GM12872 (cell line): ENCODE results near the gene ANXA6.

ENCODE experiments used
- TF ChIP-seq, protein P1 (sequence below): IDR thresholded peaks from 3 replicates; pipeline ENCODE4 v1.5.1; 2011; ENCODE audit warnings: low read depth, mild to moderate bottlenecking, low read length, moderate library complexity; ENCODE audit not compliant: insufficient read depth

ANXA6 gene

DNA sequence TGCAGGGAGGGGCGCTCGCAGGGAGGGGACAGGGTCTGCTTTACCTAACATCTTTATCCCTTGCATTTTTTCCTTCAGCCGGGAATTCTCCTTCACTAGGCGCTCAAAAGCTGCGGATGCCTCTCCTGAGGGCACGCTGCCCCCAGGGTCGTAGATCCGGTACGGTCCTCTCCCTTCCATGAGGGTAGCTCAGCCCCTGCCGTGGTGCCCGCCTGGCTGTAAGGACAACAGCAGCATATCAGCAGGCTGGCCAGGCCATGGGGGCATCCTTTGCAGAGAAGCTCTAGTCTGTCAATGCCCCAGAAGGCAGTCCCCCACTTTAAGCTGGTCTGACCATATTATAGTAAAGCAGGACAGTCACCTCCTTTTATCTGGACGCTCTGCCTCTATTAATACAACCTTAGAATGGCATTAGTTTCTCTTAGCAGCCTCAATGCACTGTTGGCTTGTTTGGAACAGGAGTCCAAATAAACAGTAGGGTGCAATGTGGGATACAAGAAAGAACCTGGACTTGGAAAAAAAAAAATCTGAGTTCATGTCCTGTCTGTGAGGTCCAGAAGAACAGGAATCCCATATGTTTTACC, 92.6 kb downstream of the ANXA6 start:
- TF ChIP-seq, protein P1, sequence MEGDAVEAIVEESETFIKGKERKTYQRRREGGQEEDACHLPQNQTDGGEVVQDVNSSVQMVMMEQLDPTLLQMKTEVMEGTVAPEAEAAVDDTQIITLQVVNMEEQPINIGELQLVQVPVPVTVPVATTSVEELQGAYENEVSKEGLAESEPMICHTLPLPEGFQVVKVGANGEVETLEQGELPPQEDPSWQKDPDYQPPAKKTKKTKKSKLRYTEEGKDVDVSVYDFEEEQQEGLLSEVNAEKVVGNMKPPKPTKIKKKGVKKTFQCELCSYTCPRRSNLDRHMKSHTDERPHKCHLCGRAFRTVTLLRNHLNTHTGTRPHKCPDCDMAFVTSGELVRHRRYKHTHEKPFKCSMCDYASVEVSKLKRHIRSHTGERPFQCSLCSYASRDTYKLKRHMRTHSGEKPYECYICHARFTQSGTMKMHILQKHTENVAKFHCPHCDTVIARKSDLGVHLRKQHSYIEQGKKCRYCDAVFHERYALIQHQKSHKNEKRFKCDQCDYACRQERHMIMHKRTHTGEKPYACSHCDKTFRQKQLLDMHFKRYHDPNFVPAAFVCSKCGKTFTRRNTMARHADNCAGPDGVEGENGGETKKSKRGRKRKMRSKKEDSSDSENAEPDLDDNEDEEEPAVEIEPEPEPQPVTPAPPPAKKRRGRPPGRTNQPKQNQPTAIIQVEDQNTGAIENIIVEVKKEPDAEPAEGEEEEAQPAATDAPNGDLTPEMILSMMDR: no peak

DNA sequence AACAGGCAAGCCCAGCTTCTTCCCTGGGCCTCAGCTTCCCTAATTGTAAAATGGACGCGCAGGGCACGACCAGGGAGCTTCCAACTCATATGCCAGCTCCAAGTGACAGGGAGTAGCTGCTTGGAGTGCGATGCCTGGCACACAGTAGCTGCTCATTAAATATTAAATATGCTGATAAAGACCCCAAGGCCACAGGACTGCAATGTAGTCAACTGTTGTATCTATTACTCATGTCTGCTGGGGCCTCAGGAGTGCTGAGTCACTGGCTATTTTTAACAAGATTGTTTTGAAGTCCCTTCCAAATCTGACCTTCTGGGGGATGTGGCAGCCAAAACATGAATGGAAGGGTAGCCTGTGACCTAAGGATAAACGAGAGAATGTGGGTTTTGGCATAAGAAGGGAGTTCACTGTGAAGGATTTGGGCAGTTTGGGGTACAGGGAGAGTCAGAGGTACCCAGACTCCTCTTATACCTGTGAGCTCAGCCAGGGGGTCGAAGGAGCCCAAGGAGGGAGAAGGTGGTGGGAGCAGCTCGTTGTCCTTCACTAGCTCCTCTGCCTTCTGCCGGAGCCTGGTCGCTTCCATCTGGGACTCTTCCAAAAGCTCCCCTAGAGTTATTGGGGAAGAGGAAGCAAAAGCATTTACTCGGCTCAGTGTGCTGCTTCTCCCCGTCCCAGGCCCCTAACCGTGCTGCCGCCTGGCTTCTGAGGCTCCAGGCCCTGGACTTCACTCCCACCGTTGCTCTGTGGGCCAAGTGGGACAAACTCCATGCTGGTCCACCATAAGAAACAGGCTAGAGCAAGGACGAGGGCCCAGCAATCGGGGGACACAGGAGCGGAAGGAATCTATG, 94.2 kb downstream of the ANXA6 start:
- TF ChIP-seq, protein P1: no peak

DNA sequence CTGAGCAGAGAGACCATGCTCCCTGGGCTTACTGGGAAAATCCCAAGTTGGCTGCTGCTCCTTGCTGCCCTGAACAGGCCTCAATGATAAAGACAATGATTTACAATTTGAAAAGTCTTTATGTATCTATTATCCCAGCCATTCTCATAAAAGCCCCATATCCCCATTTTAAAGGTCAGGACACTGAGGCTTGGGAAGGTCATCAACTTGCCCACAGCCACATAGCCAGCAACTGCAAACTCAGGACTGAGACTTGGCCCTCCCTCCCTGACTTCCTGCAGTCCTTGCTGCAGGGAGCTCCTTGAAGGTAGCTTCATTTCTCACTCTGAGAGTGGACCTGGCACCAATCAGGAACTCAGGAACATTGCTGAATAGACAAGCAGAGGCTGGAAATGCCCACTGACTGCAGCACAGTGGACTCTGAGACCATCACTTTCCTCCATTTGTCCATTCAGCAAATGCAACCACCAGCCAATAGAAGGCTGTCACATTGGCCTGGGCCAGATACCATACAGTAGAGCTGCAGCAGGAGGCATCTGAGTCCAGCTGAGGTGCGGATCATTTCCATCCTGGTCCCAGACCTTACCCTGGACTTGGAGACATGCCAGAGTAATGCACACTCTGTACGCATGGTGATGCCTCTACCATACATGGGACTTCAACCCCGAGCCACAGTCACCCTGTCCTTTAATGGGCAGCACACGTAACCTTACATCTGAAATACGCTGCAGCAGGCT, 95.0 kb downstream of the ANXA6 start:
- TF ChIP-seq, protein P1: no peak

DNA sequence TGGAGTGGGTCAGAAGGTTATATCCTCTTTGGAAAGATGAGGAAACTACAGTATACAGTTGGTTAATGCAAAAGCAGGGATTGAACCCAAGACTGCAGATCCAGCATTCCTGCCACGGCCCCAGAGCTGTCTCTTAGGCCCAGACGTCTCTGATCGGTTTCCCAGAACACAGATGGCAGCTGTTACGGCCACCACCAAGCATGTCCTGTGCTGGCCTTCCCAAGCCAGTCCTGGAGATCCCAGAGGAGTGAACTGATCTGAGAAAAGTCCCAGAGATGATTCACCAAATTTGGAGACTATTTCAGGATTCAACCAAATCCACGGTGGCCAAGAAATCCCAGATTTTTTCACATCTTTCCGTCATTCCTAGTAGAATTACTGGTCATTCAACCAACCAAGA, 96.8 kb downstream of the ANXA6 start:
- TF ChIP-seq, protein P1: no peak

DNA sequence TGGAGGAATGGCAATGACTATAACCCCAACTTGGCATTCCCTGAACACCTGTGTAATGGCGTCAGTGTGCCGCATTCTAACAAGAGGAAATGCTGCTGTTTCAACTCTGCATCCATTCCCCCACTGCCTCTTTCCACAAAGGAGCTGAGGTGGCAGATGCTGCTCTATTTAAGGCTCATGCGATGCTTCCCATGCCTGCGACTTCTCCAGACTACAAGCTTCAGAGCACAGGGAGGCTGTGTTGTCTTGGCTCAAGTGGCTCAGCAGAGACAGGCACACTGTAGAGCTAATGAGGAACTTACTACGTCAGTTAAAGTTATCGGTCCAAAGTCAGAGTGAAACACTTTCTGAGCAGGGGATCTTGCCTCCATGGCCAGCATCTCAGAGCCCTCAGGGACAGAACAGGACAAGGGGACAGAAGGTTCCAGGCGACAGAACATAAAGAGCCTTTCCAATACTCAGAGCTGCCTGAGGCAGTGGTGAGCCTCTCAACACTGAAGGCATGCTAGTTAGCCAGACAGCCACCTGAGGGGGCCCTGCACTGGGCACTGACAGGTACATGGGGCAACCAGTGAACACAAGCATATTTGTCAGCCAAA, 98.6 kb downstream of the ANXA6 start:
- TF ChIP-seq, protein P1: peak; percentile 42; the same call in 1 of the 3 replicates

DNA sequence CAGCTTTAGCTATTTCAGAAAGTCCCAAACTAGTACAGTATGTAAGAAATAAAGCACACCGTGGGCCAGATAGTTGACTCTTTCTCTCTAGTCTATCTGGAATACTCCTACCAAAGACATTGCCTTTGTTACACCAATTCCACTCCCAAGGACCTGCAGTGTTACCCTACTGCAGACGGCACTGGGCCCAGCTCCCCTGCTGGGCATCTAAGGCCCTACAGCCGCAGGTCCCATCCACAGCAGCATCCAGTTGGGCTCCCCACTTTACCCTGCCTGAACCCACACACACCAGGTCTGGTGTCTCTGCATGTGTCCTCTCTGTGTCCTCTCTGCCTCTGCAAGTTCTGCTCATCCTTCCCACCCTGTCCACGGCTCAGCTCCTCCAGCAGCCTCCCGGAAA, 99.3 kb downstream of the ANXA6 start:
- TF ChIP-seq, protein P1: peak; percentile 46; the same call in 2 of the 3 replicates
